CD4-positive, alpha-beta T cell treated with Interleukin-6 for 4 hours (primary cell): ENCODE results near the gene TEX2.

Experiments
- DNase-seq: peaks from one replicate; pipeline ENCODE4 v3.0.0-alpha.2; 2020; ENCODE audit warnings: mixed read lengths

TEX2 gene

DNA sequence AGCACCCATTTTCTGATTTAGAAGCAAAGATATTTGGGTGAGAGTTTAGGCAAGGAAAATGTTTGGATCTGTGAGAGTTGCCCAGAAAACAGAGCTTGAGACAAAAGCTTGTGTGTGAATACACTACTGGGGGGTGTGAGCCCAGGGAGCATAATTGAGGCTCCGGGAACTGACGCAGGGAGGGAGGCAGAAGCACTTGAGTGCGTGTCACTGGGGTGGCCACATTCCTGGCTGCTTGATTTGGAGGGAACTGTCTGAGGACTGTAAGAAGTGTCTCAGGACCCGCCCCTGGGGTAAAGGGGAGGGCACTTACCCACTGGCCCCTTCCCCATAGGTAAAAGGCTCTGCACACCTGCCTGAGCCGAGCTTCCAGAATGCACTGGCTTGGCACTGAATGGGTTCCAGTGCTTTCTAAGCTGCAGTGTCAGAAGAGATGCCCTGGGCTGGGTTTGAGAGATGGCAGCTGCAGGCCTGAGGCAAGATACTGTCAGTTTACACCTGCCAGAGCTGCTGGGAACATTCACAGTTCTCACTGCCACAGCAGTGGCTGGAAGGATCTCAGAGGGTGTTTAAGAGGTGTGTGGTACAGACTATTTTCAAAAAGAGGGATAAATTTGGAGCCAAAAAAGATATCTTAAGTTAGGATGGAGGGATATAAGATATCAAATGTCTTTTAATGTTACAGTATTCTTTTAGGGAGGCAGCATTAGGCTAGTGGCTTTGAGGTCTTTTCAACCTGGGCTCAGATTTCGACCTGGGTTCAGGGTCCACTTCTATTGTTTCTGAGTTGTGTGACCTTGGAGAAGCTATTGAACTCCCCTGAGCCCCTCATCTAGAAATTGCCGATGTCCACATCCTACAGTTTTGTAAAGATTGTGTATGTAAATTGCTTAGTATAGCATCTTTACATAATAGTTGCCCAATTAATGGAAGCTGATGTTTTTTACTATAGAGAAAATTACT is 6.9 kb upstream of the TEX2 start:
- no peak for DNase-seq

DNA sequence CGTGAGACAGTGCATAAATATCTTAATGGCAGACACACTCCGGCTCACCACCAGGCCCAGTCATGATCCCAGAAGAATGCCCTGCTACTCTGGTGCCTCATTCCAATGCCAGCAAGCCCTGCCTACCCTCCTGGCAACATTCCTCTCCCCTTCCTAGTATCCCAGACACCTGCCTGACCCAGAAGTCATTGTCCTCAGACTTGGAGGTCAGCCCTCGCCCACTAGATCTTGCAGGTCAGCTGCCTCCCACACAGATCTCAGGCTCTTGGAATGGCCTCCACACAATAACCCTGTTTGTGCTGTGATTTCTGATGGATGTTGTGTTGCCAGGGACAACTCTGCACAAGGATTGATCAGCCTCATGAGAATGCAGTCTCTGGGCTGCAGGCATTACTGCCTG is 1.8 kb upstream of the TEX2 start:
- no peak for DNase-seq

DNA sequence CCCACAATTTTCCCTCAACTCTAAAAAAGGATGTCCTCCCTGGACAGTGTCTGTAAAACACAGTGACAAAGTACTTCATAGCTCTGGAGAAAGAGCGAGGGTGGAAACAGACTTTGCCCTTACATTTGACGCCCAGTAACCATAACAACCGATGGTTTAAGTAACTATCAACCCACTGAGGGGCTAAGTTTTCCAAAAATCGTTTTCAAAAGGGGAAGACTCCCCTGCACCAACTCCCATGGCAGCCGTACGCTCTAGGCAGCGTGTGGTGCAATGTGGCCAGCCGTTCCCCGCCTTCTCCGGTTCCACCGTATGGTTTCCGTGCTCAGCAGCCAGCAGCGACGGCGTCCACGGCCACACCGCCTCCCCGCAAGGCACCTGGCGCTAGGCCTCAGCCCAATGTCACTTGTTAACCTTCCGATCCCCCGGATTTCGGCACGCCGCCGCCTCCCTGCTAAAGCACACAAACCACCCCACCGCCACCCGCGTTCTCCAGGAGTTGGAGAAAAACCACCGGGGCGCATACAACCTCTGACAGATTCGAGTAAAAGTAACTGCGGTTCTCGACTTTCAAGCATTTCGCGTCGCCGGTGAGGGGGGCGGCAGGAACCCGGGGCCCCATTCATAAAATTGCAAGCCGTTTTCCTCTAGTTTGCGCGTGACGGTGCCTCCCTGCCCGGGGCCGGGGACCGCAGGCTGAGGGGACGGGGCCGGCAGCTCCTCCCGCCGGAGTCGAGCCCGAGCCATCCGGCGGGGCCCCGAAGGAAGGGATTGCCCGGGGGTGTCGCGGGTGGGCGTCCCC is 661 bp downstream of the TEX2 start:
- peak; percentile 69 for DNase-seq

DNA sequence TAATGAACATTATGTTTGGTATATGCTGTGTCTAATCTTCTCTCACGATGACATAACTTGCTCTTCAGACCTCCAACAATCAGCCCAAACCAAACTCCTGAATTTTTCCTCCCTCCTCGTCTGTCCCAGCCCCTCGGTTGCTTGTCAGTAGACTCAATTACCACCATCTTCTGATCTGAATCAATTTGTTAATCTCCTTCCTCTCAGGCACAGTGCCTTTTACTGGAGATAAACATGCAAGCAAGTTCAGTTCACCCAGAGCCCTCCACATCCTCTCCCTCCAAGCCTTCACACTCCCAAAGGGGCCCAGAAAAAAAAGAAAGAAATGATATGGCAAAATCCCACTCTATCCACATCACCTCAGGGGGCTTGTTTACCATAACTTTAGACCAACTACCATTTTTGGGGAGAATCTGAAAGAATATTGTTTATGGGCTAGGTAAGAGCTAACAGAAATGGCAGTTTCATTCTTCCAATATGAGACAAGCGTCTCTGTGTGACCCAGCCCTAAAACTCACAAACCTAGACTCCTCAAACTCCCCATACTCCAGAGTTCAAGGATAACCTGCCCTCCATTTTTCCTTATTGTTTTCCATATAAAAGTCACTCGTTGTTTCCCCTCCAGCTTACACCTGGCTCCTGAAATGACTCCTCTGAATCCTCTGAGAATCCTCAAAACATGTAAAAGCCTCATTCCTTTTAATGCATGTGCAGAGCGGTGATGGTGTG is 1.5 kb downstream of the TEX2 start:
- DNase-seq, result no peak

DNA sequence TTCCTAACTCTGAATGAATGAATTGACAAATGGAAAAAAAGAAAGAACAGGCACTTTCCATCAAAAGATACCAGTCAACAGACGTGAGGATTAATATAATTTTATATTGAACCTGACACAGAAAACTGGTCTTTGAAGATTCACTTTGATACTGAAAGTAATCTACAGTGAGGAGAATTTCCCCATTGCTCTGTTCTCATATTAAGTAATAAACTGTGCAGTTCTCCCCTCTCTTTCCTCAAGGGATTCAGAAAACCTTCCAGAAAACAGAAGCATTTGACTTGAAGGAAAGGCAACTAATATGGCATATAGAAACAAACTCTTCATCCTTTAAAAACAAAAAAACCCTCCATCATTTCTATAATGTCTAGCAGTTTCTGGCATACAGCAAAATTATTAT is 2.2 kb downstream of the TEX2 start:
- DNase-seq, result no peak

DNA sequence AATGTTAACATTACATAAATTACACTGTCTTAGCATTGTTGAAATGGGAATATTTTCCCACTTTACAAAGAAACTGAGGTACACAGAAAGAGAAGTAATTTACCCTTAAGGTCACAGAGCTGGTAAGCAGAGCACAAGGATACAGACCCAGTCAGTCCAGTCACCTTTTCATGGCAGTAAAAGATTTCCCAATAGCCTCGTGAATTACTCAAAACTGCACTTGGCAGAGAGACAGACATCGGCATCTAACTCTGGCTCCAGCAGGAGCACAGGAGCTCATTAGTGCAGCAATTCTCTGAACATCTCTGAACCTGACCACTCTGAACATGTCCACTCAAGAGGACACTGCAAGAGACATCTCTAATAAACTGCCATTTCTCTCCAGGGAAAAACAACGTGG is 3.1 kb downstream of the TEX2 start:
- DNase-seq, result no peak

DNA sequence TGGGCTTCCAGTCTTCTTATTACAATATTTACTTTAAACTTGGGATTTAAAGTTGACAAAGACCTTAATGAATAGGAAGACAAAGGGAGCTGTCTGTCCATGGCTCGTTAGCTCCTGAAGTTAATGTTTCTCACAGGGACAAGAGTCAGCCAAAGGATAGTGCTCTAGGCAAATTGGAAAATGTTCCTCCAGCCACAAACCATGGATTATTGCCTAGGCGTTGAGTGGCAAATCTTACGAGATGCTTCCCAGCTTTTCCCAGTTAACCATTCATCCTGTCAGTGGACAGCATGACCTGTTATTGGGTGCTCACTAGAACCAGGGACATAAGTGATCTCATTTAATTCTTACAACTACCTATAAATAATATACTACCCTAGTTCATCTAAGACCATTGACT is 3.6 kb downstream of the TEX2 start:
- DNase-seq, result no peak

DNA sequence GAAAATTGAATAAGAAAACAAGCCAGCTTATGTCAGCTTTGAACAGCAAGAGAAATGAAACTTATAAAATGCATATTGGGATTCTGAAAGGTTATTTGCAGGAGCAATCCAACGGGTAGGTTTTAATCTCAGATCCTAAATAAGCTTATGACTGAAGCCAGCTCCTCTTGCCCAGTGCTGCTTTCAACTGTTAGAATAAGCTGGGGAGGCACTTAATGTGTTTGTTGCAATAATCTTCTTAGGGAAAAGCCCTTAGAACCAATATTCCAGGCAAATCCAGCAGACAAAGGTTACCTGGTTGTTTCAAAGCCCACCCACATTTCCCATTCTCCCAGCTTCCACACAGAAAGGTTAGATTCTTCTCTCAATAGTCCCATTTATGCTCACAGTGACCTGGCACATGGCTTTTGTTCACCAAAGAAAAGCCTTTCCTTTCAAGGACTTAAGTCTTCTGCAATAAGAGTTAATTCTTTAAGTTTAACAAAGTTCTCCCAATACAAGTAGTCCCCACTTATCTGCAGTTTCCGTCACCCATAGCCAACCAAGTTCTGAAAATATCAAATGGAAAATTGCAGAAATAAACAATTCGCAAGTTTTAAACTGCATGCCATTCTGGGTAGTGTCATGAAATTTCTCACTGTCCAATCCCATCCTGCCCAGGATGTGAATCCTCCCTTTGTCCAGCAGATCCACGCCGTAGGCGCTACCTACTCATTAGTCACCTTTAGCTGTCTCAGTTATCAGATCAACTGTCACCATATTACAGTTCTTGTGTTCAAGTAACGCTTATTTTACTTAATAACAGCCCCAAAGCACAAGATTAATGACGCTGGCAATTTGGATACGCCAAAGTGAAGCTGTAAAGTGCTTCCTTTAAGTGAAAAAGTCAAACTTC is 5.9 kb downstream of the TEX2 start:
- DNase-seq, result no peak

DNA sequence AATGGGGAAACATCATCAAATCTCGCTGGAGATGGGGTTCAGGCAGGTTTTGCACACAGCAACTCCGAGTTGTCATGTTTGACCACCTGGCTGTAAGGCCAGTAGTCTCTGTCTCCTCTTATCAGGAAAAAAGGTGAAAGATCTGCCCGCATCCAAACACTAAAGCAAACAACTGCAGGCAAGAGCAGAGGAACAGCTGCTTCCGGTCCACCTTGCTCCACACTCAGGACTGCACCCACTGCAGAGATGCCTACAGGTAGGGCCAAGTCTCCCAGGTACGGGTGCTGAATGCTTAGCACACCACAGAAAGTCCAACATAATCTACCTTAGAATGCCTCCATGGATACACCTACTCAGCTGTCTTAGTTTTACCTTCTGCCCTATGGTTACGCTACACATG is 7.3 kb downstream of the TEX2 start:
- no peak for DNase-seq

DNA sequence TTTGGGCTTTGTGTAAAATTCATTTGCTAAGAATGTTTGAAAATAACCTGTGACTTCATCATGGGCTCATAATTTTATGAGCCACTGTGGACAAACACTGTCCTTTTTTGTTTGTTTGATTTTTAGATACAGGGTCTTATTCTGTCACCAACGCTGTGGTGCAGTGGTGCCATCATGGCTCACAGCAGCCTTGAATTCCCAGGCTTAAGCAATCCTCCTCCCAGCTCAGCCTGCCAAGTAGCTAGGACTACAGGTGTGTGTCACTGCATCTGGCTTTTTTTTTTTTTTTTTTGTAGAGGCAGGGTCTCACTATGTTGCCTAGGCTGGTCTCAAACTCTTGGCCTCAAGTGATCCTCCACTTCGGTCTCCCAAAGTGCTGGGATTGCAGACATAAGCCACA is 8.3 kb downstream of the TEX2 start:
- DNase-seq, result no peak

DNA sequence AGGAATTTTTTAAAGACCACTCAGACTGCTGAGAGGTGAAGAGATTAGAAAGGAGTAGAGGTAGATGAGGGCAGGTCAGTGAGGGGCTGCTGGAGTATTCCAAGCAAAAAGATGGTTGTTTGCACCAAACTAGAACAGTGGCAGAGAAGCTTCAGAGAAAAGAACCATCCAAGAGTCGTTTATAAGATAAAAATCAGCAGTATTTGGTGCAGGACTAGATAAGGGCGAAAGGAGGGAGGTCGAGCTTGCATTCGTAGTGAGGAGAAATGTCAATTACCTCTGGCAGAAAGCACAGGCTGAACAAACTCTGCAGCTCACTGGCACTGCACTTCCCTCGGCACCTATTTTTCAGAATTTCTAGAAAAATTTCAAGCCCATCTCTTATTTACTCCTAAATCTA is 9.6 kb downstream of the TEX2 start:
- no peak for DNase-seq

DNA sequence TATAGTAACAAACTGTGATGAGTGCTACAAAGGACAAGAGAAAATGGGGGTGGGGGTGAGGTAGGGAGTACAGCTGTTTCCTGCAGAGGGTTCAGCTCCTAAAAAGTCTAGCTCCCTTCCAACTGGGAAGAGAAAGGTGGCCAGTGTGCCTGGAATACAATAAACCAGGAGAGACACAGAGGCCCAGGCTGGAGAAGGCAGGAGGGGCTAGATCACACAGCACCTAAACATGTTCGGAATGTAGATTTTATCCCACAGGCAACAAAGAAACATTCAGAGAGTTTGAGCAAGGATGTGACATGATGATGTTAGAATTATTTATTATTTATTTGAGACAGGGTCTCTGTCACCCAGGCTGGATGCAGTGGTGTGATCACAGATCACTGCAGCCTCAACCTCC is 10.2 kb downstream of the TEX2 start:
- DNase-seq, result no peak

DNA sequence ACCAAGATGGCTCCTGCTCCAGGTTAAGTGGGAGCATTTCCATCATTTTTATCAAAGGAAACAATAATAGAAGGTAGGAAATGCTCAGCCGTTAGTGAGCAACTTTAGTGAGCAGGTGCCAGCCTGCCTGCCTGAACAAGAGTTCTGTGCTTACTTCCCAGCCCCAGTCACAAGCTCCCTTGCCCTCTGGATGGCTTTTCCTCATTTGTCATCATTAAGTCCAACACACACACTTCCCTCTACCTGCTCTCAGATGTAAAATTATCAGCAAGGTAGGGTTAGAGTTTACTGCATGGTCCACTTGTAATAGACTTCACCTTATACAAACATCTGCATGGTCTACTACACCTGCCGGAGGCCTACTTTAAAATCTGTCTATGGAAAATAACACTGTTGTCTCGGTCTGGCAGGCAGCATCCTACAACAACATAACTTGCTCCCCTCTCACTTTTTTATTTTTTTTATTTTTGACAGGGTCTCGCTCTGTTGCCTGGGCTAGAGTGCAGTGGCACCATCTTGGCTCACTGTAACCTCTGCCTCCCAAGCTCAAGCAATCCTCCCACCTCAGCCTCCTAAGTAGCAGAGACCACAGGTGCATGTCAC is 12.7 kb downstream of the TEX2 start:
- no peak for DNase-seq

DNA sequence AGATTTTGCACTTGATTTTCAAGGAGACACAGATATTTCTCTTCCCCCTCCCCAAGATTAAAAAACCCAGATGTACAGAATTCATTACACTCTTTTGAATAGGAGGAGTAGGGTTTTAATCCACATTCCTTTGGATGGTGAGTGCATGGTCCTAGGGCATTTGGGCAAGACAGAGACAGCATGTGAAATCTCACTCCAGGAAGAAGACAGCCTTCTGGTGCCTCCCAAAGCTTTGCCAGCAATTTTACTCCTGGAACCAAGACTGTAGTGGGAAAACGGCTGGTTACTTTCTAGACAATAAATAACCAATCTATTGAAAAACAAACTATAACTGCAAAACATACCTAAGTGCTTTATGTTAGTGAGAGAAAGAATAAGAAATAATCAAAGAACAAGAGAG is 15.2 kb downstream of the TEX2 start:
- no peak for DNase-seq

DNA sequence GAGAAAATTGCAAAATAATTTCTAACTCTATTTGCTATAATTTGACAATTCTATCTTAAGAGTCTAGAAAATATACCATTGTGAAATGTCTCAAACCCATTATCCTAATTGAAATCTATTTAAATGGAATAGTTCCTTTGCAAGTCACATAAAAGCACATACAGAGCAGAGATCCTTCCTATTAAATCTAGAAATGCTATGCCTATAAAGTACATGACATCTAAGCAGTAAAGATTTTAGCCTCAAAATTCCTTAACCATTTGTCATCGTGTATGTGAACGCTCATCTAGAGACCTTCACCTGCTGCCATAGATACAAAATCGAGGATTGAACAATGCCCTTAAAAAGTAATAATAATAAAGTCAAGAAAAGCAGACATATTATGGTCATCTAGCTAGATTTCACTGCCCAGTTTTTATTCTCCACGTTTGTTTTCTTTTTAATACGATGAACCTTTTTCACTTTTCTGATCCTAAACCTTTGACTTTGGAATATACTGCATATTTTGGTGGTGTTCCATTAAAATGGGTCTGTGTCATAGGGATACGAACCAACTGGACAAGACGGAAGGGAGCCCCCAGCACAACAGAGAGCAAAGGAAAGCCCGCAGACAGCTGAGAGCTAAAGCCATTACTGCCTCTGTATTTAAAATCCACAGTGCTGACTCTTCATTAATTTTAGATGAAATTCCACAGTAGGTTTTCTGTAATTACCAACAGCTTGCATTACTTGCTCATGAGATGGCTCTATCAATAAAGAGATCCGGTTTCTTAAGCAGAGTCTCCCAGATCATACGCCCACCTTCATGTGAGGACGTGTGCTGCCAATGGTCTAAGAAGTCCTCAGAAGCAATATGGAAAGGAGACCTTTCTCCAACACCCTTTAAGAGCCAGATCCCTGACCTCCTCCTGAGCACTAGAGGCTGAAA is 17.6 kb downstream of the TEX2 start:
- DNase-seq, result no peak

DNA sequence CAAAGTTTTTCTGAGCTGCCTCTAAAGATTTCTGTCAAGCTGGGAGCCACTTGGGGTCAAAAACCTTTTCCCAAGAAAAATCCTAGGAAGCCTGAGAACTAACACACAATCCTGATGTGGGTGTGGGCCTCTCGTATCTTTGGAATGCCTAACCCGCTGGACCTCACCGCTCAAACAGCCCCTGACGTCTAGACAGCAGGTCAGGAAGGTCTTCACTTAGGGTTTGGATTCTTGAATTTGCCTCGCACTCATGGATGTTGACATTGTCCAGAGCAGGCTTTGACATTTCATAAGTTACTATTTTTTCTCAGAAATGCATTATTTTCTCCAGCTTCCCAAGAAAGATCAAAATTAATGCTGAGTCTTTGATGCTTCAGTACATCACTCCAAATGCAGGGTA is 18.9 kb downstream of the TEX2 start:
- DNase-seq, result no peak

DNA sequence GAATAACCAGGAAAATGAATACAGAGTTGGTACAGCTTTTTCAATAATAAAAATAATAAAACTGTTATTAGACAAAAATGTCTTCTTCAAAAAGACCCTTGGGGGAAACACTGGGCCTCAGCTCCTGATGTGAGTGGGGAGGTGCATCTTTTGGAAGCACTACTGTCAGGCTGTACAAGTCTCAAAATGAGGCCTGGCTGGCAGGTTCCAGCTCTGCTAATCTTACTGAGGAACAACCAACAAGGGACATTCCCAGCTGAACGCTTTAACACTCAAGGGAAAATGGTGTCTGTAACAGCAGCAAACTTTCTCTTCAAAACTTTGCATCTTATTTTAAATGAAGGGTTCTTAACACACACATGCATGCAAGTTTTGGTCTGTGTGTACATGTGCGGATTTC is 19.7 kb downstream of the TEX2 start:
- DNase-seq, result no peak

DNA sequence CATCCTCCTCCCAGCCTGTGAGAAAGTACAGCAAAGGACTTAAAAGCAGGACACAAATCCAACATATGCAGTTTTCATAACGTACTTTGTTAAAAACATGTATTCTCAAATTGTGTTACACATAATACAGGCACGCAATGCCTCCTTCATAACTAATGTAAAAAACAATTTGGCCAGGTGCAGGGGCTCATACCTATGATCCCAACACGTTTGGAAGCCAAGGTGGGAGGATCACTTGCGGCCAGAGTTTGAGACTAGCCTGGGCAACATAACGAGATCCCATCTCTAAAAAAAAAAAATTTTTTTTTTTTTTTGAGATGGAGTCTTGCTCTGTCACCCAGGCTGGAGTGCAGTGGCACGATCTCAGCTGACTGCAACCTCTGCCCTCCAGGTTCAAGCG is 20.4 kb downstream of the TEX2 start:
- DNase-seq, result no peak

DNA sequence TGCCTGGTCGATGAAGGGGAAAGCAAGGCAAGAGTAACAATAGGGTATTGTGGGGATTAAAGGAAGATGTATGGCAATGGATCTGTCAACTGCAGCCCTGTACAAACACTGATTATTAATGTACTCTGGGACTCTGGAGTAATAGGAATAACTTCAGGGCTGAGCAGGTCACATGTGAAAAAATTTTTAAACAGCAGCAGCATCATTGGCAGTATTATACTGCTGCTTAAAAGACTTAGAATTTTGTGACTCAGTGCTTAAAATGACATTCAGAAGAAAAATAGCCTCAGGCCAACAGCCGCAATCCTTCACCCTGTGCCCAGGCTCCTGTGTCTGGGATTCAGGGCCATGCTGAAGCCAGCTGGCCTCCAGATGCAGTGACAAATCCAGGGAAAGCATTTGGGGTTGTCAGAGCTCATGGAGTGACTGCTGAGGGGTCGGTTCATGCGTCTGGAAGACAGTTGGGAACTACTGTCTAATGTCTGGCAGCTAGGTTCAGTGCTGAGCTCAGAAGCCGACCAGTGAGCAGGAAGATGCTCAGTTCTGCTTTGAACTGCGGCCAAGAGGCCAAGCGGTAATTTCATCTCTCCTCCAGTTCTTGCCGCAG is 22.2 kb downstream of the TEX2 start:
- DNase-seq, result no peak

DNA sequence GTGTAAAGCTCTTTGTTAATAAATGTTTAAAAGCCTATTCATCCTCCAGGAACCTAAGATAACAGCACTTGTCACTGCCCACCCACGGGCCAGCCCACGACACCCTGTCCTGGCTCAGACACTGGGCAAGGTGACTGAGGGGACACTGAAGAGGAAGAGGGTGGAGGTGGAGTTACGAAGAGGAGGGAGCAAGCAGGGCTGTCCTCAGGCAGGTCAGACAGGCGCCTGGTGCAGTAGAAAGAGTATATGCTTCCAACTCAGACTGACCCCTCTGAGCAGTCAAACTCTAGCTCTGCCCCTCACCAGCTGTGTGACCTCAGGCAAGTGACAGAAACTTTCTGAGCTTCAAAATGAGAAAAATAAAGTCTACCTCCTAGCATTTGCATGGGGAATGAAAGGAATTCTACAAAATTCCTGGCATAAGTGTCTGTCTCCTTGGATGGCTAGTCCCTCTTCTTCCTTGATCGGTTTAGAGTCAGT is 22.8 kb downstream of the TEX2 start:
- DNase-seq, result no peak
